Psoas muscle (tissue), 8 donors: ENCODE results near the gene RNF43. TPM values are rescaled to one million over a fixed set of nuclear protein-coding genes. Genes with fewer than 3 reads are reported as not detected.

Experiments used
- ATAC-seq, 4 donors: fragments of 200-7000 bp; cut with Tn5 transposase; one replicate each; pipeline ENCODE4 v1.9.1; 2020; ENCODE audit warnings: moderate library complexity in 3 of 4, mild to moderate bottlenecking in 2 of 4
- DNase-seq, 2 donors: peaks; one replicate each; pipeline ENCODE4 v3.0.0-alpha.2; 2020
- H3K27ac ChIP-seq: fragments of 200-600 bp; one replicate; pipeline ENCODE4 v1.8.0; 2022
- H3K27me3 ChIP-seq, 3 donors: fragments of 200-600 bp in 1 of 3; one replicate each; pipeline versions ENCODE4 v1.6.1 to v1.8.0; 2013 to 2022; ENCODE audit warnings: low read length in 2 of 3, mild to moderate bottlenecking in 2 of 3, moderate library complexity in 1 of 3; ENCODE audit not compliant: insufficient read depth in 3 of 3
- H3K36me3 ChIP-seq, 2 donors: fragments of 200-600 bp in 1 of 2; one replicate each; pipeline versions ENCODE4 v1.6.1 to v1.8.0; 2013 to 2022; ENCODE audit warnings: low read depth in 1 of 2, mild to moderate bottlenecking in 1 of 2, moderate library complexity in 1 of 2; ENCODE audit not compliant: insufficient read depth in 1 of 2
- H3K4me1 ChIP-seq: fragments of 200-600 bp; one replicate; pipeline ENCODE4 v1.8.0; 2022
- H3K4me3 ChIP-seq: fragments of 200-600 bp; one replicate; pipeline ENCODE4 v1.8.0; 2022; ENCODE audit warnings: mild to moderate bottlenecking
- H3K9me3 ChIP-seq: fragments of 200-600 bp; one replicate; pipeline ENCODE4 v1.8.0; 2022
- WGBS, 3 donors: extraction: QIAGEN DNeasy Blood & Tissue Kit; methylation state at CpG; one replicate each; pipeline versions ENCODE4 v1.1.6 to v1.1.7; 2013; 5-methylcytosine and 5-hydroxymethylcytosine counted together
- intact Hi-C, 2 donors: fragments of 100-400 bp; cut with DNase I; formaldehyde crosslinking; loops; one replicate each; pipeline versions ENCODE4 v1.11.0 to v1.14.2; 2022
- polyA plus RNA-seq, 3 donors: library from polyadenylated mRNA; stranded (reverse); fragments of 200-250 nt; gene quantifications; one replicate each; pipeline ENCODE4 v1.2.3, GENCODE V29; 2013
- total RNA-seq, 4 donors: library from RNA; stranded (reverse); fragmentation: NEBNext Ultra II Directional in 2 of 4; extraction: Animal tissue kit (Norgen Biotek cat#: 25700) in 2 of 4; gene quantifications; one replicate each; pipeline versions ENCODE4 v1.2.1 to v1.2.4, GENCODE V29; 2021 to 2023
- TF ChIP-seq, protein P1 (sequence below): fragments of 200-600 bp; IDR thresholded peaks from one replicate; pipeline ENCODE4 v1.8.0; 2022; ENCODE audit warnings: antibody characterized with exemption
- donor health status: healthy with polysubstance abuse.
- donor health status: DM: no; HTN: no; CAD: no; lungs with moderate emphysema.
- donor health status: Bipolar disorder and iron deficiency.
- donor health status: healthy.
- donor health status: DM: yes; HTN: yes; CAD: no.
- donor health status: DM: no; HTN: no; CAD: no.
- donor health status: DM: no; HTN: no; CAD: no.
- donor health status: DM: yes; HTN: yes; CAD: no.

Gene RNF43
- total and polyA plus RNA-seq, 7 donors, result 0.03 to 0.25 (median 0.06) TPM; not detected in 3

DNA sequence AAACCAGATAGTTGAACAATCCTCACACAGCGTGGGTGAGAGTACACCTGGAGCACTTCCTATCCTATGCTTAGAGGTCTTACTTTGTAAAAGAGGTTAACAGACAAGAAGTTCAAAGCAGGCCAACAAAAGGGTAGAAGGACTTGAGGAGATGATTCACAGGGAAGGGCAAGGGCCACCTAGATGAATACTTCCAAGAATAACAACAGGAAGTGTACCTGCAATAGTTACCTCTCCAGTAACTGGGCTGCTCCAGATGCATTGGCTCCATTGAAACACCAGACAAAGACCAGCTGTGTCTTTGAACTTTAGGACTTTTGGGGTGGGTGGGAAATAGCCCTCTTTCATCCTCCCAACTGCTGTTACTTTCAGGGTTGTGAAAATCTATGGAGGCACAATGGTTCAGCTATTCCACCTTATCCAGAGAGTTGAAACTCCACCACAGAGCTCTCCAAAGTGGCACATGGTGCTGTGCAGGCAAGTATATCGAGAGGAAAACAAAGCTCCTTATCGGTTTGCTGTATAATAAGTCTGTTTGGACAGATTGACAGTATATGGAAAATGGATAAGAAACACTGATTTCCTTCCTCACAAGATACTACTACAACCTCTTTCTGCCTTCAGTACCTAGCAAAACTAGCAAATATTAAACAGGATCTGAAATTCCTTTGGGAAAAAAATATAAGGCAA is 22.7 kb downstream of the RNF43 start:
- ATAC-seq, result no peak
- TF ChIP-seq, protein P1, sequence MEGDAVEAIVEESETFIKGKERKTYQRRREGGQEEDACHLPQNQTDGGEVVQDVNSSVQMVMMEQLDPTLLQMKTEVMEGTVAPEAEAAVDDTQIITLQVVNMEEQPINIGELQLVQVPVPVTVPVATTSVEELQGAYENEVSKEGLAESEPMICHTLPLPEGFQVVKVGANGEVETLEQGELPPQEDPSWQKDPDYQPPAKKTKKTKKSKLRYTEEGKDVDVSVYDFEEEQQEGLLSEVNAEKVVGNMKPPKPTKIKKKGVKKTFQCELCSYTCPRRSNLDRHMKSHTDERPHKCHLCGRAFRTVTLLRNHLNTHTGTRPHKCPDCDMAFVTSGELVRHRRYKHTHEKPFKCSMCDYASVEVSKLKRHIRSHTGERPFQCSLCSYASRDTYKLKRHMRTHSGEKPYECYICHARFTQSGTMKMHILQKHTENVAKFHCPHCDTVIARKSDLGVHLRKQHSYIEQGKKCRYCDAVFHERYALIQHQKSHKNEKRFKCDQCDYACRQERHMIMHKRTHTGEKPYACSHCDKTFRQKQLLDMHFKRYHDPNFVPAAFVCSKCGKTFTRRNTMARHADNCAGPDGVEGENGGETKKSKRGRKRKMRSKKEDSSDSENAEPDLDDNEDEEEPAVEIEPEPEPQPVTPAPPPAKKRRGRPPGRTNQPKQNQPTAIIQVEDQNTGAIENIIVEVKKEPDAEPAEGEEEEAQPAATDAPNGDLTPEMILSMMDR, result no peak
- DNase-seq, result no peak
- intact Hi-C loops, result no loop called here
- Histone ChIP-seq H3K4me1 (no peaks in the 10 kb centered on the region), H3K9me3 (no peaks in the 10 kb centered on the region), H3K27me3 (peaks cover 0 to 26% (median 8%) of the 10 kb centered on the region in 3 donors), H3K27ac (no peak overlapping the region), H3K4me3 (no peak overlapping the region), H3K36me3 (no peaks in the 10 kb centered on the region)
- WGBS, 3 donors, result 83 to 86% (median 84%) methylated on average over 3 of the region's 3 CpGs

DNA sequence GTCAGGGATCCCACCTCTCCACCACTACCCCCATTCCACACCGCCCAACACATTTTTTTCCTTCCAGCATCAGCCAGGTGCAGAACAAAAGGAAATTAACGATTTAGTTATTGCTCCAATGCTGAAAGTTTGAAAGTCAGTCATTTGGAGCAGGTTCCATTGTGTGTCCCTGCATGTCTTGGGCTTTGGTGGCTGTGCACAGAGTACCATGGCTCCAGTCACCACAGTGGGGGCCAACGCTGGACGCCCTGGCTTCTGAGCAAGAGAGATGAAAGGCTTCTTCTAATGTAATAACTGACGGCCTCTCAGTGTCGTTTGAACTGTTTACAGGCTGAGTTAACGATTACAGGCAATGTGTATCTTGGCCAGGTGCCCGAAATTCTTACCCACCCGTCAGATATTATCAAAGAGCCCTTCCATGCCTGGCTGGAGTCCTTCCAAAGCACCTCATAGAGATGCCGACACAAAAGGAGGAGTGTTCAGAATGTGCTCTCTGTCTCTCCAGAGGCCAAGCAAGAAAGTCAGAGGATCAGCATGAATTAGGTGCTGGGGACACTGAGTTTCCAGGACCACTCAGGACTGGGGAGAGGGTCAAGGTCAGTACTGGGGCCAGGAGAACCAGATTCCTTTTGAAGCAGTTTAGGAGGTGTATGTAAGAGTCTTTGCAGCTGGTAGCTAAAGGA is 25.9 kb downstream of the RNF43 start:
- no peaks in the 10 kb centered on the region for H3K9me3 ChIP-seq
- H3K4me3 ChIP-seq, result no peak overlapping the region
- TF ChIP-seq, protein P1, result no peak
- ATAC-seq, result no peak
- intact Hi-C loops, result no loop called here
- no peak for DNase-seq
- H3K36me3 ChIP-seq, result no peaks in the 10 kb centered on the region
- H3K4me1 ChIP-seq, result no peaks in the 10 kb centered on the region
- H3K27ac ChIP-seq, result no peak overlapping the region
- 42 to 46% (median 45%) methylated on average over 10 of the region's 10 CpGs for WGBS, 3 donors
- H3K27me3 ChIP-seq, result peaks cover 0 to 26% (median 11%) of the 10 kb centered on the region in 3 donors

DNA sequence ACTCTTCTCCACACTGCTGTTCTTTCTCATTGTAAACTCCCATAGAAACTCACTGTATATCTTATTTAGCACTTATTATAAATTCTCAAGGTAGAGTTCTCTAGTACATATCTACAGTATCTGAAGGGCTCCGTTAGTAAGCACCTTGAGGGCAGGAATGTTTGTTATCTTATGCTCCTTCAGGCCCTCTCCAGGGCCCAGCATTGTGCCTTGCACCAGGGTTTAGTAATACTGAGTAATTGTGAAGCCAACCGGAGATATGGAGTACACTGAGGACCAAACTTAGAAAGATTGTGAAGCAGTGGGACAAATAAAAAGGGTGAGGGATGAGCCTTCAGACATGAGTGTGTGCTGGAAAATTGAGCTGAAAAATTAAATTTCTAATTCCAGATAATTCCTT is 26.4 kb downstream of the RNF43 start:
- DNase-seq, result no peak
- H3K27me3 ChIP-seq, result peaks cover 0 to 23% (median 11%) of the 10 kb centered on the region in 3 donors
- no peak overlapping the region for H3K4me3 ChIP-seq
- WGBS, 3 donors, result 79 to 80% (median 80%) methylated on average over 2 of the region's 2 CpGs
- no peaks in the 10 kb centered on the region for H3K4me1 ChIP-seq
- TF ChIP-seq, protein P1, result no peak
- no peak overlapping the region for H3K27ac ChIP-seq
- H3K36me3 ChIP-seq, result no peaks in the 10 kb centered on the region
- ATAC-seq, result no peak
- H3K9me3 ChIP-seq, result no peaks in the 10 kb centered on the region
- intact Hi-C loops, result no loop called here

DNA sequence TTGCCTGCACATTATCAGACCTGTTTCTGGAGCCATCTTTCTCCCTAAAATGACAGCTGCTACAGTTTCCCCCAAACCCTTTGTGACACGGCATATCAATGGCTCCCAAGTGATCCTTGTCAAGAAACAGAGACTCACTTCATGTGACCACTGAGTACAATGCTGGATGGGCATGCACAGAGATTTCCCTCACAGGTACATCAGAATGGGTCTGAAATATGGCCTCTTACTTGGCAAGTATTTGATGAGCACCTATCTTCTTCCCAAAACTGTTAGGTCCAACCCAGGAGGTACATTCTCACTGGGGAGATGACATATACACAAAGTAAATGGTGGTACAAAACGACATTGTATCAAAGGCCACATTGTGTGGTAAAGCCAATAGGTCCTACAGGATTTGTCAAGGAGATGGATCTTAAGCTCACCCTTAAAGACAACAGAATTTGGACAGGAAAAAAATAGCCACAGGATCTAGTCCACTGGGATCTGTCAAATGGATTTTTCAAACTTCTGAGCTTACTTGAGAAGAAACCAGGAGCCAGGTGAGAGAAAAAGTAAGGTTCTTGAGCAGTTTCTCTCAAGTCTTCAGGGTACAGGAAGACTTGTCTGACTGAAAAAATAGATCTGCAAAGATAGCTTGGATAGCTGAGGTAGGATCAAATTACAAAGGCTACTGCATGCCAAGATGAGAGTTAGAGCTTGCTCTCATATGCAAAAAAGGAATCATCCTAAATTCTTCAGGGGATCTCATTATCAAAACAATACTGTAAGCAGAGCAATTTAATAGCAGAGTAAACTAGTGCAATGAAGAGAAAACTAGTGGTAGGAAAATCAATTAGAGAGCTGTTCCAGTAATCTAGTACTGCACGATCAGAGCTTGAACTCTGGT is 28.8 kb downstream of the RNF43 start:
- ATAC-seq (no peak), DNase-seq (no peak)
- H3K4me1 ChIP-seq, result no peaks in the 10 kb centered on the region
- H3K4me3 ChIP-seq, result no peak overlapping the region
- H3K27me3 ChIP-seq, result peaks cover 0 to 11% (median 8%) of the 10 kb centered on the region in 3 donors
- 50 to 58% (median 52%) methylated on average over 3 of the region's 3 CpGs for WGBS, 3 donors
- H3K27ac ChIP-seq, result no peak overlapping the region
- H3K9me3 ChIP-seq, result no peaks in the 10 kb centered on the region
- no peaks in the 10 kb centered on the region for H3K36me3 ChIP-seq
- intact Hi-C loops, result no loop called here
- TF ChIP-seq, protein P1, result no peak
